ENCODE data around the gene RFPL4A.
"Not testable (repeated sequence)": the region's sequence is repeated elsewhere in the genome, so short reads cannot be mapped to it uniquely, and the experiment has no call there.

Gene RFPL4A
- total RNA-seq, result 0 to 0.08 (median 0) reads per million in 4 donors

DNA sequence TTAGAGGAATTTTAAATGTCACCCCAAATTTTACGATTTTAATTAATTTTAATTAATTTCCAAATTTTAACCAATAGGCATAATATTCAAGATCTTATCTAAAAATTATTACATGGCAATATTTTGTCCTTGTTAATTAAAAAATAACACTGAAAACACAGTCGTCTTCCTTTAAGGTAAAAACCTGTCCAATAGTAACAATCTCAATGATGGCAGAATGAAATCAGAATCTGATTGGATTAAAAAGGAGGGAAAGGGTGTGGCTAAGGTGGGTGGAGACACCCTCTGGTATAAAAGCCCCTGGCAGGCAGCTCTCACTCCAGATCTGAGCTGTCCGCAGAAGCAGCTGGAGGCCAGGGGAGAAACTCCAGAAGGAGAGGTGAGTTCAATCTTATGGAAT, at the start of gene RFPL4A:
Gene RFPL4A (plus strand): TSS at position 301 of the 400 bp plus-strand sequence. CDS start 2,704 bp downstream, outside the sequence.
- DNase-seq, result not testable (repeated sequence)

DNA sequence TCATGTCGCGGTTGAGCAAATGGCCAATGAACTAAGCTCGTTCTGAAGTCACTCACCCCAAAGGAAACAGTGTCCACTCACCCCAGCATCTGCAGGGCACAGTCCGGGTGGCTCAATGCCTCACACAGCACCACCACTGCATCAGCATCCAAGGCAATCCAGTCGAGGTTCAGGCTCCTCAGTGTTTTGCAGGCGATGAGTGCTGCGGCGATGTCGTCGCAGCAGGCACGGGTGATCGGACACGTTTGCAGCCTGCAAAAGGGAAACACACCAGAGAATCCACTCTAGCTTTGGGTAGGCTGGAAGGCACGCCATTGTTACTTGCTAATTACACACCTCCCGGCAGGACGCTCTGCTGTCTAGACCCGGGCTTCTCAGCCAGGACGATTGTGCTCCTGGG, 47.2 kb upstream of the RFPL4A start:
- no peak for DNase-seq

DNA sequence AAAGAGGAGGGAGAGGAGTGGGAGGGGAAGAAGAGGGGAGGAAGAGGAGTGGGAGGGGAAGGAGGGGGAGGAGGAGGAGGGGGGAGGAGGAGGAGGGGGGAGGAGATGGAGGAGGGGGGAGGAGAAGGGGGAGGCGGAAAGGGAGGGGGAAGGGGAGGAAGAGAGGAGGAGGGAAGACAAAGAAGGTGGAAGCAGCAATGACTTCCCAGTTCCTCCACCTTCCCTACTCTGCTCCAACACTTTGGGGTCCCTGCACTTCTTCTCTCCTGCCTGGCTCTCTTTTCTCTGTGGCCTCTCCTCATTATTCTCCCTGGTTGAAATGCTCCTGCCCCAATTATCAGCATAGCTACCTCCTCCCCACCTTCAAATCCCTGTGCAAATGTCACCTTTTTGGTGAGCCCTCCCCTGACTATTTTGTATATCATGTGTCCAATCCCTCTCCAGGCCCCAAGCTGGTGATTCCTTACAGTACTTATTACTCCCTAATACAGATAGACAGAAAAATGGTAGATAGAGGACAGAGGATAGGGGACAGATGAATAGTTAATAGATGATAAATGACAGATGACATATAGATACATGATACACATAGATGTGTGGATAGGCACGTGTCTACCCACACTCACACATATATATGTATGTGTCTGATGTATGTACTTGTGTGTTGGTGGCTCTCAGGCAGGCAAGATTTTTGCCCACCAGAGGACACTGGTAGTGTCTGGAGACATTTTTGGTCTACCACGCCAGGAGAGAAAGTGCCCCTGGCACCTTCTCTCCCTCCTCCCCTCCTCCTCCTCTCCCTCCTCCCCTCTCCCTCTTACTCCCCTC, 45.9 kb upstream of the RFPL4A start:
- no peak for DNase-seq

DNA sequence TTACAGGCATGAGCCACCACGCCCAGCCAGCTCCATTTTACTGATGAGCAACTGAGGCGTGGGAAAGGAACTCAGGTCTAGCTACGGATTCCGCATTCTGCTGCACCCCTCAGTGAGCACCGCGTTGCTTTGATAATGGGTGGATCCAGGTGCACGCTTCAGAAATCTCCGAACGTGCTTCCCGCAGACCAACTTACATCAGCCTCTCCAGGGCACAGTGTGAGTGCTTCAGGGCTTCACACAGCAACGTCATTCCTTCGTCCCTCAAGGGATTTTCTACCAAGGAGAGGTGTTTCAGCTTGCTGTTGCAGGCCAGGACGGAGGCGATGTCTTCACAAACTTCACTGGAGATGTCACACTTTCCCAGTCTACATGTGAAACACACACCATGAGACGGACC, 42.4 kb upstream of the RFPL4A start:
- no peak for DNase-seq

DNA sequence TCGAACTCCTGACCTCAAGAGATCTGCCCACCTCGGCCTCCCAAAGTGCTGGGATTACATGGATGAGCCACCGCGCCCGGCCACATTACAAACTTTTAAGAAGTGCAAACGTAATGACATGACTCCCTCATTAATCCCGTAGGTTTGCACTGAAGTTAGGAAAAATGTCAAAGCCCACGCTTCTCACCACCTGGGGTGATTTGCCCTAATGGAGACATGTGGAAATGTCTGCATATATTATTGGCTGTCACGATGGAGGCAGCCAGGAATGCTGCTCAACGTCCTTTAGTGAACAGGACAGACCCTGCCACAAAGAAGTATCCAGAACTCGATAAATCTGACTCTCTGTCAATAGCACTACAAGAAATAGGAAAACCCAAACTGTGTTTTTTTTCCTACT, 41.6 kb upstream of the RFPL4A start:
- DNase-seq, result no peak

DNA sequence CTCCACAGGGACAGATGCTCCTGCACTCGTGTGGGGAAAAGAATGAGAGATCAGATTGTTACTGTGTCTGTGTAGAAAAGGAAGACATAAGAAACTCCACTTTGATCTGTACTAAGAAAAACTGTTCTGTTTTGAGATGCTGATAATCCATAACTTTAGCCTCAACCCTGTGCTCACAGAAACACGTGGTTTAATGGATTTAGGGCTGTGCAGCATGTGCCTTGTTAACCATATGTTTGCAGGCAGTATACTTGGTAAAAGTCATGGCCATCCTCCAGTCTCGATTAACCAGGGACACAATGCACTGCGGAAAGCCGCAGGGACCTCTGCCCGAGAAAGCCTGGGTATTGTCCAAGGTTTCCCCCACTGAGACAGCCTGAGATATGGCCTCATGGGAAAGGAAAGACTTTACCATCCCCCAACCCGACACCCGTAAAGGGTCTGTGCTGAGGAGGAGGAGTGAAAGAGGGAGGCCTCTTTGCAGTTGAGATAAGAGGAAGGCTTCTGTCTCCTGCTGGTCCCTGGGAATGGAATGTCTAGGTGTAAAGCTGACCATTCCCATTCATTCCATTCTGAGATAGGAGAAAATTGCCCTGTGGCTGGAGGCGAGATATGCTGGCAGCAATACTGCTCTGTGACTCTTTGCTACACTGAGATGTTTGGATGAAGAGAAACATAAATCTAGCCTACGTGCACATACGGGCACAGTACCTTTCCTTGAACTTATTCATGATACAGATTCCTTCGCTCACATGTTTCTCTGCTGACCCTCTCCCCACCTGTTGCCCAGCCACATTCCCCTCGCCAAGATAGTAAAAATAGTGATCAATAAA, 40.8 kb upstream of the RFPL4A start:
- DNase-seq, result not testable (repeated sequence)

DNA sequence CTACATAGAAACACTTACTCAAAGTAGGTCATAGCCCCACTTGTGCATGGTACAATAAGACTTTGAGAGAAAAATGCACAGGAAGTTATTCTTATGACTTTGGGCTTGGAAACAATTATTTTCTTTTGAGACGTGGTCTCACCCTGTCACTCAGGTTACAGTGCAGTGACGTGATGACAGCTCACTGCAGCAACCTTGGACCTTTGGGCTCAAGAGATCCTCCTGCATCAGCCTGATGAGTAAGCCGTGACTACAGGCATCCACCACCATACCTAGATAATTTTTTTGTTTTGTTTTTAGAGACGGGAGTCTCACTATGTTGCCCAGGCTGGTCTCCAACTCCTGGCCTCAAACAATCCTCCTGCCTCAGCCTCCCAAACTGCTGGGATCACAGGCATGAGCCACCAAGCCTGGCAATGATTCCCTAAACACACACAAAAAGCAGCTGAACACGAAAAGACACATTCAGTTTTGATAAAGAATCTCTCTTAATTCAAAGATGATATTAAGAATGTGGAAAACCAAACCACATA, 38.6 kb upstream of the RFPL4A start:
- DNase-seq, result no peak

DNA sequence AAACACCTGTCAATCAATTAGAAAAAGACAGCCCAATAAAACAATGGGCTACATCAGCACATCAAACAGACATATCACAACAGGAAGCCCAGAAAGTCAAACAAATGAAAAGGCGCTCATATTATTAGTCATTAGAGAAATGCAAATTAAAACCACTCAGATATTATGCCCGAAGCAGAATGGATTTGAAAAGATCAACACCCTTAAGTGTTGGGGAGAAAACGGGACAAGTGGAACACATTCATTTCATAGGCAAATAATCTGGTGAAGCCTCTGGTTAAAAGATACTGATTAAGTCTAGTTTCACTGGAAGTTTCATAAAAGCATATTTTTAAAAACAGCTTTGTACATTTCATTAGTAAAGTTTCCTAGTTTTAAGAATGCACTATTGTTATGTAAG, 38.1 kb upstream of the RFPL4A start:
- DNase-seq, result no peak

DNA sequence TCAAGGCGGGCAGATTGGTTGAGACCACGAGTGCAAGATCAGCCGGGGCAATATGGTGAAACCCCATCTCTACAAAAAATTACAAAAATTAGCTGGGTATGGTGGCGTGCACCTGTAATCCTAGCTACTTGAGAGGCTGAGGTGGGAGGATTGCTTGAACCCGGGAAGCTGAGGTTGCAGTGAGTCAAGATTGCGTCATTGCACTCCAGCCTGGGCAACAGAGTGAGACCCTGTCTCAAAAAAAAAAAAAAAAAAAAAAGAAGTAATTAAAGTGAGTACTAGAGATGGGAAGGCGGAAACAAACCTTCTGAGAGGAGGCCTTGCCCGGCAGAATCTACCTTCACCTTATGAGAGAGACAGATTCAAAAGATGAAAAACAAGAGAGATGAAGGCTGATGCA, 35.4 kb upstream of the RFPL4A start:
- no peak for DNase-seq

DNA sequence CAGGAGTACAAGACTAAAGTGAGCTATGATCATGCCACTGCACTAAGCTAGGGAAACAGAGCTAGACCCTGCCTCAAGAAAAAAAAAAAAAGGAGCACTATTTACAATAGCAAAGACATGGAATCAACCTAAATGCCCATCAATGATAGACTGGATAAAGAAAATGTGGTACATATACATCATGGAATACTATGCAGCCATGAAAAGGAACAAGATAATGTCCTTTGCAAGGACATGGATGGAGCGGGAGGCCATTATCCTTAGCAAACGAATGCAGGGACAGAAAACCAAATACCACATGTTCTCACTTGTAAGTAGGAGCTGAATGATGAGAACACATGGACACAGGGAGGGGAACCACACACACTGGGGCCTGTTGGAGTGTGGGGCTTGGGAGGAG, 28.5 kb upstream of the RFPL4A start:
- not testable (repeated sequence) for DNase-seq

DNA sequence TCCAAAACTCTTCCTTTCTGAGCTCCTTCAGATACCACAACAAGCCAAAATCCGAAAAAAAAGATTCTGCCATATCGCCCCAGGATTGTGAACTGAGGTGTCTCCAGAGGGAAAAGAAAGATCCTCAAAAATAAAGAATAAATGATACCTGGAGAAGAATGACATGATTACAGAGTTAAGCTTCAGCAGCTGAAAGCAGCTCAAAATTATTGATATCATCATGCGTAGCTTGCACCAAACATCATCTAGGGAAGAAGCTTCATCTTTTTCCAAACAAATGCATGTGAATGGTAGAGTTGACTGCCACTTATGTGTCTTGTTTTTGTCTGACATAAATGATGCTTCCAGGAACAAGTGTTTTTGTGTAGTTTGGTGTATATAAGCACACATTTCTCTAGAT, 20.6 kb upstream of the RFPL4A start, which contains the start of gene NLRP9:
Gene NLRP9 (minus strand): TSS at position 101 of the 400 bp plus-strand sequence. CDS start 28 bp downstream, at position 73.
- DNase-seq, result no peak

DNA sequence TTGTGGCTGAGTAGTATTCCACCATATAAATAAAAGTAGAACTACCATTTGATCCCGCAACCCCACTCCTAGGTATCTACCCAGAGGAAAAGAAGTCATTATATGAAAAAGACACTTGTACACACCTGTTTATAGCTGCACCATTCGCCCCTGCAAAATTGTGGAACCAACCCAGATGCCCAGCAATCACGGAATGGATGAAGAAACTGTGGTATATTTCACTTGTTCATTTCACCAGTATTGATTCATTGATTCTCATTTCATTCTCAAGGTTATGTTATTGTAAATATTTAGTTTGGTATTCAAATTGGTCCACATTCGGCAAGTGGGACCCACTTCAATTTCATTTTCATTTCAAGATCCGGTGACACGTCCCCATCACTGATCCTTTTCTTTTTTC, 8.2 kb upstream of the RFPL4A start:
- DNase-seq, result no peak

DNA sequence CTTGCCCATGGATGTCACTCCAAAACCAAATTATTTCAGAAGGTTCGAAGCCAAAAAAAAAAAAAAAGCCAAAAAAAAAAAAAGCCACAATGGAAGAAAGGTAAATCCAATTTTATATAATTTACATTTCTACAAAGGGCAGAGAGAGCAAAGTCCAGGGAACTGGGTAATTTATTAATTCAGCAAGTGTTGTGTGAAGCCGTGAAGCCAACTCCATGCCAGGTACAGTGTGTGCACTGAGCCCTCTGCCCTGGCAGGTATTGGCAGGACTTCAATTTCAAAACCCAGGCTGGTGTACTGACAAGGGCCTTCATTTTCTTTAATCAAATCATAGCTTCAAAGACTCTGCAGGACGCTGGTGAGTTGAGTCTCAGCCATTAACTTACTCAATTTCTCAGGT, 5.5 kb upstream of the RFPL4A start:
- no peak for DNase-seq

DNA sequence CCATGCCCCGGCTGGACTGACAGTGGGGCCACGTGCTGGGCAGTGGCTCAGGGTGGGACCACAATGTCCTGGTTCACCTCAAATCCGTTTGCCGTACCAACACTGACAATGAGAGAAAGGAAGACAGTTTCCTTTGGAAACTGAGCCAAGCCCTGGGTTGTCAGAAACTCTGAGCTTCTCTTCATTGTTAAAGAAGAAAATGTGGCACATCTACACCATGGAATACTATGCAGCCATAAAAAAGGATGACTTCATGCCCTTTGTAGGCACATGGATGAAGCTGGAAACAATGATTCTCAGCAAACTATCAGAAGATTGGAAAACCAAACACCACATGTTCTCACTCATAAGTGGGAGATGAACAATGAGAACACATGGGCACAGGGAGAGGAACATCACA, 2.1 kb upstream of the RFPL4A start:
- DNase-seq, result not testable (repeated sequence)

DNA sequence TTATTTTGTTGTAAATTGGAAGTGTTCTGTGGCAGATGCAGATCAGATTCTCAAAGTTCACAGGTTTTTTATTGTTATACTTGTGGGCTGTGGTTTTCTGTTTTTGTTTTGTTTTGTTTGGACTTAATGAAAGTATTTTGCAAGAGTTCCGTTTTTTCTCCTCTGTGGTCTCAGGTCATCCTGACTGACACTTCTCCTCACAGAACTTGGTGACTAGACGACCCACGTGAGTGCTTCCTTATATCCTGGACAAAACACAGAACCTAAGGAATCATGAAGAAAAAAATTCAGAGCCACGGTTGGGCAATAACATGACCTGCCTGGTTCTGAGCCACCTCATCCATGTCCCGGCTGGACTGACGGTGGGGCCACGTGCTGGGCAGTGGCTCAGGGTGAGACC, 7.6 kb downstream of the RFPL4A start:
- DNase-seq, result no peak

DNA sequence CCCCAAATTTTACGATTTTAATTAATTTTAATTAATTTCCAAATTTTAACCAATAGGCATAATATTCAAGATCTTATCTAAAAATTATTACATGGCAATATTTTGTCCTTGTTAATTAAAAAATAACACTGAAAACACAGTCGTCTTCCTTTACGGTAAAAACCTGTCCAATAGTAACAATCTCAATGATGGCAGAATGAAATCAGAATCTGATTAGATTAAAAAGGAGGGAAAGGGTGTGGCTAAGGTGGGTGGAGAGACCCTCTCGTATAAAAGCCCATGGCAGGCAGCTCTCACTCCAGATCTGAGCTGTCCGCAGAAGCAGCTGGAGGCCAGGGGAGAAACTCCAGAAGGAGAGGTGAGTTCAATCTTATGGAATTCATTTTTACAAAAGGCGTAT, 9.9 kb downstream of the RFPL4A start, which contains the start of gene RFPL4AL1:
Gene RFPL4AL1 (plus strand): TSS at position 301 of the 400 bp plus-strand sequence. CDS start 2,687 bp downstream, outside the sequence.
- not testable (repeated sequence) for DNase-seq

DNA sequence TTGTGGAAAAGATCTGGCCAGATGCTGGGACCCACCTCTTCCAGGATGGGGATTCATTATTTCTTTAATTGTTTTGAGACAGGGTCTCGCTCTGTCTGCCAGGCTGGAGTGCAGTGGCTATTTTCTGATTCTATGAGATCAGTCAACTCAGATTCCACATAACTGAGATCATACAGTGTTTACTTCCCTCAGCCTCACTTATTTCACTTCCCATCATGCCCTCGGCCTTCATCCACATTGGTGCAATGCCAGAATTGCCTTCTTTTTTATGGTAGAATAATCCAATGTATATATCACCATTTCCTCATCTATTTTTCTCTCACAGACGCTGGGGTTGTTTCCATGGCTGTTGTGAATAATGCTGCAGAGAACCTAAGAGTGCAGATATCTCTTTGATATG, 10.7 kb downstream of the RFPL4A start:
- DNase-seq, result not testable (repeated sequence)

DNA sequence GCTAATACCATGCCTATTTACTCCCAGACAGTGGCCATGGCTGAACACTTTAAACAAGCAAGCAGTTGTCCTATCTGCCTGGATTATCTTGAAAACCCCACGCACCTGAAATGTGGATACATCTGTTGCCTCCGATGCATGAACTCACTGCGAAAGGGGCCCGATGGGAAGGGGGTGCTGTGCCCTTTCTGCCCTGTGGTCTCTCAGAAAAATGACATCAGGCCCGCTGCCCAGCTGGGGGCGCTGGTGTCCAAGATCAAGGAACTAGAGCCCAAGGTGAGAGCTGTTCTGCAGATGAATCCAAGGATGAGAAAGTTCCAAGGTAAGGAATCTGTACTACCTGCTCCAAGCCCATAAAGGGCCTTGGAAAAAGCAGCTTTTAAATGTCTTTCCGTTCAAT, 18.6 kb downstream of the RFPL4A start:
- no peak for DNase-seq

DNA sequence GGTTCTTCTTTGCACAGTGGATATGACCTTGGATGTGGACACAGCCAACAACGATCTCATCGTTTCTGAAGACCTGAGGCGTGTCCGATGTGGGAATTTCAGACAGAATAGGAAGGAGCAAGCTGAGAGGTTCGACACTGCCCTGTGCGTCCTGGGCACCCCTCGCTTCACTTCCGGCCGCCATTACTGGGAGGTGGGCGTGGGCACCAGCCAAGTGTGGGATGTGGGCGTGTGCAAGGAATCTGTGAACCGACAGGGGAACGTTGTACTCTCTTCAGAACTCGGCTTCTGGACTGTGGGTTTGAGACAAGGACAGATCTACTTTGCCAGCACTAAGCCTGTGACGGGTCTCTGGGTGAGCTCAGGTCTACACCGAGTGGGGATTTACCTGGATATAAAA, 19.4 kb downstream of the RFPL4A start:
- DNase-seq, result no peak

DNA sequence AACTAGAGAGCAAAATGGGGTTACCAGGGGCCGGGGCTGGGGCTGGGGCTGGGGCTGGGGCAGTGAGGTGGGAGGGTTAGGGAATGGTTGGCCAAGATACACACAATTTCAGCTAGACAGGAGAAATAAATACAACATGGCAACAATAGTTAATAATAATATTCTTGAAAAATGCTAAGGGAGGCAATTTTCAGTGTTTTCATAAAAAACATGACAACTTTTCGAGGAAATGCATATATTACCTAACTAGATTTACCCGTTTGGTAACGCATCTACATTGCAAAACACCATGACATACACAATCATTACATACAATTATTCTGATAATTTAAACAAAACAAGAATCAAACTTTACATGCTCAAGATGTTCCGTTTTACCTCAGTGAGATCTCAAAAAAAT, 22.2 kb downstream of the RFPL4A start:
- no peak for DNase-seq

DNA sequence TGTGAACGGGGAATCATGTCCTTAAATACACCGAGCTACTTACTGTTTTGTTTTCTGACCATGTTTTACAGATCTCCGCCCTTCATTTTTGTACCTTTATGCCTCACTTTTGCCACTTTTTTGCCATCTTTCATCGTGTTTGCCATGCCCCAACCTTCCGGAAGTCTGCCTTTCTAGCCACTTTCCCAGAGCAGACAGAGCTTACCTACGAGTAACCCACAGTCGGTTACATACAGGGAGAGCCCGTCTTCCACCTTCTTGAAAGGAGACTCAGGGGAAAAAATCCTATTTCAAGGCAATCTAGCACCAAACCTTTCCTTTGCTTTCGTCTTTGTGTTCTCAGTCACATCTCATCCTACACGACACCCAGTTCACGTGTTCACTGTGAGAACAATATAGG, 36.1 kb downstream of the RFPL4A start:
- DNase-seq, result no peak

DNA sequence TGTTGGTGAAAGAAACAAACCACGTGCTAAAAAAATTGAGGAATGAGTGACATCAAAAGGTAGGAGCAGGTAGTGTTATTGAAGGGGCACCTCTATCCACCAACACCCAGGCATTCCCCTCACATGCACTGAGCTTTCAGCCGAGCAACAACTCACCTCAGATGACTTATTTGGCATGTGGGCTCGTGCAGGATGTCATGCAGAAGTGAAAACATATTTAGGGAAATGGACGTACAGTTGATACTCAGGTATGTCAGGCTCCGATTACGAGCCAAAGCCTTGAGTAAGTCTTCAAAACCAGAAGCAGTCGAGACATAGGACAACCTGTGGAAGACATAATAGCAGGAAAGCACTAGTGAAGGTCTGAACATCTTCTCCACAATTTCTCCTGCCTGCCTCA, 42.5 kb downstream of the RFPL4A start:
- no peak for DNase-seq

DNA sequence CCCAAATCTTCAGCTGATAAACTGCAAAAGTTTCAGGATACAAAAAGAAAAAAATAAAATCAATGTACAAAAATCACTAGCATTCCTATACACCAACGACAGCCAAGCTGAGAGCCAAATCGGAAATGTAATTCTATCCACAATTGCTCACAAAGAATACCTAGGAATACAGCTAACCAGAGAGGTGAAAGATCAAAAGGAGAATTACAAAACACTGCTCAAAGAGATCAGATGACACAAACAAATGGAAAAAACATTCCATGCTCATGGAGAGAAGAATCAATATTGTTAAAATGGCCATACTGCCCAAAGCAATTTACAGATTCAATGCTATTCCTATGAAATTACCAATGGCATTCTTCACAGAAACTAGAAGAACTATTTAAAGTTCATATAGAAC, 43.4 kb downstream of the RFPL4A start:
- DNase-seq, result no peak

Measured in T-helper 1 cell (primary cell).